ENCODE results near the gene SHROOM3. TPM values are rescaled to one million over a fixed set of nuclear protein-coding genes. Genes with fewer than 3 reads are reported as not detected.

The SHROOM3 gene
- total and polyA plus RNA-seq, 2 experiments from 2014 or later, result 11.3 to 73.5 TPM

DNA sequence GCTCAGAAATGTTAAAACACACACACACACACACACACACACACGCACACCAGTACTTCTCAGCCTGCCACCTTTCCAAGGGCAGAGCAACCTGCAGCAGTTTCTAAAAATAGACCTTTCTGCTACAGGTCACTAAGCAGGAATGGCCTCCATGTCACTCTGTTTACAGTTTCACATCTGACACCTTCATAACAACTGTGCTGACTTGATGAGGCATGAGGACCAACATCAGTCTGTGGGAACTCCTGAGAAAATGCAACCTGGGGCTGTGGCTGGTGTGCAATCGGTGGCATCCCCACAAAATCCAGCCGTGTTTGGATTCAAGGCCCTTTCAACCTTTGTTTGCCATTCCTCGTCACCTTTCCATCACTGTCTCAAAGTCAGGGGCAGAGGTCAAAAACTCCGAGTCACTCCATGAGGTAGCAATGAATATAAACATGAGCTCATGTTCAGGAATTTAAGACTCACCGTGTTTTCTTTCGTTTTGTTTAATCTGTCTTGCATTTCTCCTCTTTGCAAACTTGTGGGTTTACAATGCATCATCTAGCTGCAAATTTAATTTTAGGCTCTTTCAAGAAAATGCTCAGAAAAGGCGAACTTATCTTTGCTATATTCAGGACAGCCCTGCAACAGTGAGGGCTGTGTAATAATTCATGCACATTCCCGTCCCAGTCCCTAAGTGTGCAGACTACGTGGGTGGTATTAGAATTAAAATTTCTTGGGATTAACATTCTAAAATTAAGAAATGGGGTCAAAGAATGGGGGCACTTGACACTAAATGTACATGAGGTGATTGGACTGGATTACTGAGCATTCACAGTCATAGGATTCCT, 135.3 kb downstream of the SHROOM3 start:
- H3K36me3 ChIP-seq (ENCODE audit: insufficient read depth), result no peaks in the 10 kb centered on the region
- no peak overlapping the region for H3K27ac ChIP-seq (ENCODE audit: low read depth)
- no peaks in the 10 kb centered on the region for H3K27me3 ChIP-seq (ENCODE audit: insufficient read depth)
- Mint-ChIP-seq H3K9me3 (no peaks in the 10 kb centered on the region), H3K4me1 (peaks cover 21% of the 10 kb centered on the region), H3K27ac (no peak overlapping the region), H3K27me3 (ENCODE audit: insufficient read depth, low read depth, poor library complexity) (peaks cover 4% of the 10 kb centered on the region), H3K4me3 (no peak overlapping the region), H3K36me3 (ENCODE audit: low read depth) (no peaks in the 10 kb centered on the region; the same call in 2 of the 3 replicates)
- H3K9me2 ChIP-seq (ENCODE audit: insufficient read depth), result 0 out of 2 replicates have a peak, but pooled peaks cover 6% of the 10 kb centered on the region
- no peaks in the 10 kb centered on the region; the same call in none of the 2 replicates for H3K4me1 ChIP-seq (ENCODE audit: insufficient read depth)
- no peak overlapping the region for H2AFZ ChIP-seq
- no peaks in the 10 kb centered on the region for H3K79me2 ChIP-seq (replicated peaks; ENCODE audit: insufficient read depth)
- no peak overlapping the region for H3K4me3 ChIP-seq
- TF ChIP-seq CTCF (conservative IDR thresholded peaks at IDR 0.05; ENCODE audit: low read depth in 2 of 2) (no peak), ZNF114 (CRISPR knock-in tag; IDR thresholded peaks at IDR 0.05) (no peak), STAT1 (IDR thresholded peaks at IDR 0.05; ENCODE audit: unreplicated experiment) (no peak), ZNF462 (CRISPR knock-in tag; IDR thresholded peaks at IDR 0.05) (no peak), POLR2AphosphoS5 (IDR thresholded peaks at IDR 0.05; ENCODE audit: low read depth) (no peak), EZH2phosphoT487 (IDR thresholded peaks at IDR 0.05; ENCODE audit: unreplicated experiment) (no peak), ZNF331 (CRISPR knock-in tag; IDR thresholded peaks at IDR 0.05; ENCODE audit: low read depth) (no peak), JUNB (IDR thresholded peaks at IDR 0.05; ENCODE audit: unreplicated experiment) (no peak), ETS1 (IDR thresholded peaks at IDR 0.05) (no peak), EZH2 (IDR thresholded peaks at IDR 0.05; ENCODE audit: low read depth, unreplicated experiment) (no peak), NANOG (IDR thresholded peaks at IDR 0.05; ENCODE audit: borderline replicate concordance) (no peak), CREB1 (CRISPR knock-in tag; IDR thresholded peaks at IDR 0.05; ENCODE audit: low read depth) (no peak)
- TF ChIP-seq, protein P1, sequence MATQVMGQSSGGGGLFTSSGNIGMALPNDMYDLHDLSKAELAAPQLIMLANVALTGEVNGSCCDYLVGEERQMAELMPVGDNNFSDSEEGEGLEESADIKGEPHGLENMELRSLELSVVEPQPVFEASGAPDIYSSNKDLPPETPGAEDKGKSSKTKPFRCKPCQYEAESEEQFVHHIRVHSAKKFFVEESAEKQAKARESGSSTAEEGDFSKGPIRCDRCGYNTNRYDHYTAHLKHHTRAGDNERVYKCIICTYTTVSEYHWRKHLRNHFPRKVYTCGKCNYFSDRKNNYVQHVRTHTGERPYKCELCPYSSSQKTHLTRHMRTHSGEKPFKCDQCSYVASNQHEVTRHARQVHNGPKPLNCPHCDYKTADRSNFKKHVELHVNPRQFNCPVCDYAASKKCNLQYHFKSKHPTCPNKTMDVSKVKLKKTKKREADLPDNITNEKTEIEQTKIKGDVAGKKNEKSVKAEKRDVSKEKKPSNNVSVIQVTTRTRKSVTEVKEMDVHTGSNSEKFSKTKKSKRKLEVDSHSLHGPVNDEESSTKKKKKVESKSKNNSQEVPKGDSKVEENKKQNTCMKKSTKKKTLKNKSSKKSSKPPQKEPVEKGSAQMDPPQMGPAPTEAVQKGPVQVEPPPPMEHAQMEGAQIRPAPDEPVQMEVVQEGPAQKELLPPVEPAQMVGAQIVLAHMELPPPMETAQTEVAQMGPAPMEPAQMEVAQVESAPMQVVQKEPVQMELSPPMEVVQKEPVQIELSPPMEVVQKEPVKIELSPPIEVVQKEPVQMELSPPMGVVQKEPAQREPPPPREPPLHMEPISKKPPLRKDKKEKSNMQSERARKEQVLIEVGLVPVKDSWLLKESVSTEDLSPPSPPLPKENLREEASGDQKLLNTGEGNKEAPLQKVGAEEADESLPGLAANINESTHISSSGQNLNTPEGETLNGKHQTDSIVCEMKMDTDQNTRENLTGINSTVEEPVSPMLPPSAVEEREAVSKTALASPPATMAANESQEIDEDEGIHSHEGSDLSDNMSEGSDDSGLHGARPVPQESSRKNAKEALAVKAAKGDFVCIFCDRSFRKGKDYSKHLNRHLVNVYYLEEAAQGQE (IDR thresholded peaks at IDR 0.05; ENCODE audit: unreplicated experiment), result no peak
- no peak overlapping the region for H3K4me2 ChIP-seq
- no peaks in the 10 kb centered on the region for H4K20me1 ChIP-seq (replicated peaks; ENCODE audit: insufficient read depth)
- H3F3A ChIP-seq (replicated peaks; ENCODE audit: low read depth), result no peaks in the 10 kb centered on the region
- DNase-seq (ENCODE audit: low spot score), result no peak
- ATAC-seq, result no peak

Measured in GM23338 (cell line).